GM21723 (cell line): ENCODE measurements around the gene SMIM9.

Experiments
- ATAC-seq: cut with Tn5 transposase; IDR thresholded peaks from one replicate; pipeline ENCODE4 v1.9.1; 2021; ENCODE audit warnings: mild to moderate bottlenecking, moderate library complexity; ENCODE audit not compliant: unreplicated experiment

Gene SMIM9

GRCh38 chrX:154784149-154784995 is 50.1 kb downstream of the SMIM9 start:
- no peak for ATAC-seq

GRCh38 chrX:154780968-154781367 is 53.5 kb downstream of the SMIM9 start:
- no peak for ATAC-seq

DNA sequence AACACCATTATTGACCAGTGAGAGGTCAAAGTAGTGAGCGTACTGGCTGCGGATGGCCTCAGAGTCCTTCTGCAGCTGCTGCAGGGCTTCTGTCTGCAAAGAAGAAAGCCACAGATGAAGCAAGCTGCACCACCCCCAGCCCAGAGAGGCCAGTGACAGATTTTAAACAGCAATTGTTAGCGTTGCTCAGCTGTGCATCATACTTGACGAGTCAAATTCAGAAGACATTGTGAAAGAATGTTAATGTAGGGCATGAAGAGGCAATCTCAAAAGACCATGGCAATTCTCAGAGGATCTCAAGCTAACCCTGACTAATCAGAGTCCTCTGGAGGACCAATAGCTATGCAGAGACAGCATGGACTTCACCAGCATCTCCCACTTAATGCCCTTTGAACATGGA is 55.2 kb downstream of the SMIM9 start:
- ATAC-seq = no peak

DNA sequence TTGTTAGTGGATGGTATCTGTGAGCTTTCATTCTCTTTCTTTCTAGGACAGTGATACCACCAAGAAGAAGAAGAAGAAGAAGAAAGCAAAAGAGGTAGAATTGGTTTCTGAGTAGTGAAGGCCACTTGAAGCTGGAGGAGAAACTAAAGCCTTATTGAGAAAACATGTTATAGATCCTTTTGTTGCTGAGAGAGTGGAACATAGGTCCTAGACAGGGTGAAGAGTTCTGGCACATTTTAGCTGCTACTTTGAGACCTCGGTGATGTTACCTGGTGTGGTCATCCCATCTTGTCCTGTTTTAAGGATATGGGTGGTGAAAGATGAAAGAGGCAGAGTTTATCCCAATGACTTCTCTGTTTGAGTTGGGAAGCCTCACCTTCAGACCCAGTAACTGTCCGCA is 57.7 kb downstream of the SMIM9 start:
- no peak for ATAC-seq

- ATAC-seq = no peak
These were observed 58.8 kb downstream of the SMIM9 start for GRCh38 chrX:154775419-154776349.

DNA sequence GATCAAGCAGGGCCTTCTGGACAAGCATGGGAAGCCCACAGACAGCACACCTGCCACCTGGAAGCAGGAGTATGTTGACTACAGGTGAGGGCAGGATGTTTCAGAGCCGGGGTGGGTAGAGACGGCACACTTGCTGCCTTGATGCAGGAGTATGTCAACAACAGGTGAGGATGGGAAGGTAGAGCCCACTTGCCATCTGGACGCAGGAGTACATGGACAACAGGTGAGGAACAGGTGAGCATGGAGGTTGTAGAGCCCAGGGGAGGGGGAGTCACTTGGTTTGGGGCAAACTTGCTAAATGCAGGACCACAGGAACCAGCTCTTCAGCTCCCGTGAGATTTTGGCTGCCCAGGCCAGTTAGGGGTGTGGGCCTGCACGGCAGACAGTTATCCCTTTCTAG is 59.8 kb downstream of the SMIM9 start:
- no peak for ATAC-seq
